ENCODE results near the gene SCCPDH. TPM values are rescaled to one million over a fixed set of nuclear protein-coding genes. Genes with fewer than 3 reads are reported as not detected.

SCCPDH gene
- total and polyA plus RNA-seq, 9 of the 15 experiments (the other 6 are each of a cell fraction or from before 2014, with no cell fraction given): 7.0 to 61.9 (median 38.3) TPM

DNA sequence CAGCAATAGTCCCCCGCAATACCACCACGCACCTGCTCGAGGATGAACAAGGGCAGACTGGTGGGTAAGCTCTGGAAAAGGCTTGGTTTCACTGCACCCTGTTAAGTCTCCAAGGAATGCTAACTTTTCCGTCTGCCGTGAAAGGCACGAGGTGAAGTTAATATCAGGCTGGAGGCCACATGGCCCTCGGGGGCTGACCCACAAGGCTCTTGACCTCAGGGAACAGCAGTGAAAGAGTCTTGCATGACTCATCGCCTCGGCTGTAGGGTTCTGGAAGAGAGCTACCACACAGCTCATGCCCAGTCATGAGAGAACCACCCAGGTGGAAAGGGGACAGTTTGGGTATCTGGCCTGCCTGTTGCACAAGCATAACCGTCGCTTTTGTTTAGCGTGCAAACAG lies 24.7 kb downstream of the SCCPDH start (continued):
- TF ChIP-seq RCOR1 (IDR thresholded peaks at IDR 0.05; ENCODE audit: borderline replicate concordance in 1 of 2, low read depth in 2 of 2, low read length in 2 of 2) (no peak), SP1 (CRISPR knock-in tag; IDR thresholded peaks at IDR 0.05) (no peak), TCF7L2 (IDR thresholded peaks at IDR 0.05; ENCODE audit: low read depth, low read length) (no peak), ZNF408 (CRISPR knock-in tag; IDR thresholded peaks at IDR 0.05; ENCODE audit: low read depth) (no peak), ZNF282 (CRISPR knock-in tag; IDR thresholded peaks at IDR 0.05) (no peak), PTRF (tag; IDR thresholded peaks at IDR 0.05) (no peak), CTCF (IDR thresholded peaks at IDR 0.05 in 2 of 3, conservative IDR thresholded peaks at IDR 0.05 in 1 of 3; ENCODE audit: insufficient read depth in 2 of 3, low read depth in 1 of 3, low read length in 3 of 3) (no peak), C11orf30 (IDR thresholded peaks at IDR 0.05; ENCODE audit: low read depth) (no peak), ZNF551 (CRISPR knock-in tag; IDR thresholded peaks at IDR 0.05) (no peak), CAMTA2 (CRISPR knock-in tag; conservative IDR thresholded peaks at IDR 0.05) (no peak), ZNF584 (CRISPR knock-in tag; IDR thresholded peaks at IDR 0.05; ENCODE audit: low read depth) (no peak), GATAD2A (IDR thresholded peaks at IDR 0.05) (0 out of 2 replicates have a peak, but pooled peaks have one; percentile 44), SMAD4 (CRISPR knock-in tag; conservative IDR thresholded peaks at IDR 0.05) (no peak), CBX8 (IDR thresholded peaks at IDR 0.05; ENCODE audit: borderline replicate concordance, extremely low read depth, low read depth, low read length, poor library complexity, severe bottlenecking) (no peak), NEUROD1 (IDR thresholded peaks at IDR 0.05; ENCODE audit: borderline replicate concordance, low read depth, low read length, partially characterized antibody) (no peak), TCF7 (IDR thresholded peaks at IDR 0.05; ENCODE audit: borderline replicate concordance) (no peak), RB1 (IDR thresholded peaks at IDR 0.05; ENCODE audit: low read depth) (no peak), JUND (IDR thresholded peaks at IDR 0.05; ENCODE audit: borderline replicate concordance, low read depth, low read length) (peak; percentile 83; the same call in 1 of the 2 replicates), JUND (tag; IDR thresholded peaks at IDR 0.05; ENCODE audit: borderline replicate concordance, low read depth, low read length) (peak; percentile 83; the same call in 1 of the 3 replicates), SMAD2 (IDR thresholded peaks at IDR 0.05; ENCODE audit: low read depth, low read length) (no peak), MTF1 (CRISPR knock-in tag; IDR thresholded peaks at IDR 0.05; ENCODE audit: borderline replicate concordance) (no peak), PPARD (CRISPR knock-in tag; IDR thresholded peaks at IDR 0.05) (no peak)
- TF ChIP-seq, protein P1, sequence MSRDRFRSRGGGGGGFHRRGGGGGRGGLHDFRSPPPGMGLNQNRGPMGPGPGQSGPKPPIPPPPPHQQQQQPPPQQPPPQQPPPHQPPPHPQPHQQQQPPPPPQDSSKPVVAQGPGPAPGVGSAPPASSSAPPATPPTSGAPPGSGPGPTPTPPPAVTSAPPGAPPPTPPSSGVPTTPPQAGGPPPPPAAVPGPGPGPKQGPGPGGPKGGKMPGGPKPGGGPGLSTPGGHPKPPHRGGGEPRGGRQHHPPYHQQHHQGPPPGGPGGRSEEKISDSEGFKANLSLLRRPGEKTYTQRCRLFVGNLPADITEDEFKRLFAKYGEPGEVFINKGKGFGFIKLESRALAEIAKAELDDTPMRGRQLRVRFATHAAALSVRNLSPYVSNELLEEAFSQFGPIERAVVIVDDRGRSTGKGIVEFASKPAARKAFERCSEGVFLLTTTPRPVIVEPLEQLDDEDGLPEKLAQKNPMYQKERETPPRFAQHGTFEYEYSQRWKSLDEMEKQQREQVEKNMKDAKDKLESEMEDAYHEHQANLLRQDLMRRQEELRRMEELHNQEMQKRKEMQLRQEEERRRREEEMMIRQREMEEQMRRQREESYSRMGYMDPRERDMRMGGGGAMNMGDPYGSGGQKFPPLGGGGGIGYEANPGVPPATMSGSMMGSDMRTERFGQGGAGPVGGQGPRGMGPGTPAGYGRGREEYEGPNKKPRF (IDR thresholded peaks at IDR 0.05; ENCODE audit: low read depth, low read length): no peak
- TF ChIP-seq, protein P2, sequence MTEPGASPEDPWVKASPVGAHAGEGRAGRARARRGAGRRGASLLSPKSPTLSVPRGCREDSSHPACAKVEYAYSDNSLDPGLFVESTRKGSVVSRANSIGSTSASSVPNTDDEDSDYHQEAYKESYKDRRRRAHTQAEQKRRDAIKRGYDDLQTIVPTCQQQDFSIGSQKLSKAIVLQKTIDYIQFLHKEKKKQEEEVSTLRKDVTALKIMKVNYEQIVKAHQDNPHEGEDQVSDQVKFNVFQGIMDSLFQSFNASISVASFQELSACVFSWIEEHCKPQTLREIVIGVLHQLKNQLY (CRISPR knock-in tag; conservative IDR thresholded peaks at IDR 0.05): no peak
